Activated CD8-positive, alpha-beta memory T cell treated with anti-CD3 and anti-CD28 coated beads for 48 hours (primary cell): ENCODE data around the gene OBSCN.
"Not testable (repeated sequence)": the region's sequence is repeated elsewhere in the genome, so short reads cannot be mapped to it uniquely, and the experiment has no call there.

ENCODE experiments used
- DNase-seq, 3 experiments: peaks; one replicate each; pipeline ENCODE4 v3.0.0-alpha.2; 2020; ENCODE audit warnings: low read depth in 2 of 3, low spot score in 2 of 3

OBSCN gene

DNA sequence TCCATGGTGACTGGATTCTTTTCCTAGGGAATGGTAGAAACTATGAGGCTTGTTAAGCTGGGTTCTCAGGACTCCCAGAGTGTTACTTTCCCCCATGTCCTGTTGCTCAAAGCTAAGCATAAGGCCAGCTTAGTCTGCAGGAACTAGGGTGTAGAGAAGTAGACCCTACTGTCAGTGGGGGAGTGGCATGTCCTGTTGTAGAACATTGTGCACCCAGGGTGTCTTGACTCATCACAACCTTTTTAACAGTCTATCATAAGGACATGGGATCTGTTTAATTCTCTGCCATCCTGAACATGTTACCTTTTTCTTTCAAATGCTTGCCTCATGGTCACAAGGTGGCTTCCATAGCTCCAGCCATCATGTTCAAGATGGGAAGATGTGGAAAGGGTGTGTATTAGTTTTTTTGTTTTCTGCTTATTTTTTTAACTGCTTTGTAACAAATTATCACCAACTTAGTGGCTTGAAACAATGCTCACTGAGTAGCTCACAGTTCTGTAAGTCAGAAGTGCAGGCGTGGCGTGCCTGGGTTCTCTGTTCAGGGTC lies 17.4 kb downstream of the OBSCN start:
- no peak for DNase-seq

DNA sequence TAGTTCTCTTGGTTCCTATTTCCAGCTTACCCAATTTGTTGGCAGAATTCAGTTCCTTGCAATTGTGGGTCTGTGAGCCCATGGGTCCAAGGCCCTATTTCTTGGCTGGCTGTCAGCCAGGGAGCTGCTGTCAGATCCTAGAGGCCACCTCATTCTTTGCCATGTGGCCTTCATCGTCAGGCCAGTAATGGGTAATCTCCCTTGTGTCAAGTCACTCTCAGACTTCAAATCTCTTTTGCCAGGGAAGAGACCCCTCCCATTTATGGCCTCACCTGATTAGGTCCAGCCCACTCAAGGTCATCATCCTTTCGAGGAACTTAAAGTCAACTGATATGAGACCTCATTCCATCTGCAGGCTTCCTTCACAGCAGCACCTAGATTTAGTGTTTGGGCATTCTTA lies 17.9 kb downstream of the OBSCN start:
- DNase-seq: no peak

DNA sequence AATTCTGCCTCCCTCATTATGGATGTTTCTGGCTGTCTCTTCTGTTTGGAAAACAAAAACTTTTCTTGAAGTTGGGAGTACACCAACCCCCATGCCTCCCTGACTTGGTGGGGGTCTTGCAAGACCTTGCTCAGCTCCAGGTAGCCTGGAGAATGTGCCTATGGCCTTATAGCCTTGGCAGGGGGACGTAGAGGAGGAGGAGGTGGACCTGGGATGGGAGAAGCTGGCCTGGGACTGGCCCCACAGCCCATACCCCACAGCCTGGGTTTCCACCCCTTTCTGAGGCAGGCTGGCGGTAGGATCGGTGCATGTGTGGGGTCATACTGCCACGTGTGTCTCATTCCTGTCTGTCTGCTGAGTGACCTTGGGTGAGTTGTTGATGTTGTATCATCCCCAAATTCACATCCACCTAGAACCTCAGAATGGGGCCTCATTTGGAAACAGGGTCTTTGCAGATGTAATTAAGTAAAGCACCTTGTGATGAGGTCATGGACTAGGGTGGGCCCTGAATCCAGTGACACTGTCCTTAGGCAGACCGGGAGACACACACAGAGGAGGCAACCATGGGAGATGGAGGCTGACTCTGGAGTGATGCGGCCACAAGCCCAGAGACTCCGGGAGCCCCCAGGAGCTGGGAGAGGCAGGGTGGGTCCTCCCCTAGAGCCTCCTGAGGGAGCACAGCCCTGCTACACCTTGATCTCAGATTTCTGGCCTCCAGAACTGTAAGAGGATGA lies 18.5 kb downstream of the OBSCN start:
- no peak for DNase-seq

DNA sequence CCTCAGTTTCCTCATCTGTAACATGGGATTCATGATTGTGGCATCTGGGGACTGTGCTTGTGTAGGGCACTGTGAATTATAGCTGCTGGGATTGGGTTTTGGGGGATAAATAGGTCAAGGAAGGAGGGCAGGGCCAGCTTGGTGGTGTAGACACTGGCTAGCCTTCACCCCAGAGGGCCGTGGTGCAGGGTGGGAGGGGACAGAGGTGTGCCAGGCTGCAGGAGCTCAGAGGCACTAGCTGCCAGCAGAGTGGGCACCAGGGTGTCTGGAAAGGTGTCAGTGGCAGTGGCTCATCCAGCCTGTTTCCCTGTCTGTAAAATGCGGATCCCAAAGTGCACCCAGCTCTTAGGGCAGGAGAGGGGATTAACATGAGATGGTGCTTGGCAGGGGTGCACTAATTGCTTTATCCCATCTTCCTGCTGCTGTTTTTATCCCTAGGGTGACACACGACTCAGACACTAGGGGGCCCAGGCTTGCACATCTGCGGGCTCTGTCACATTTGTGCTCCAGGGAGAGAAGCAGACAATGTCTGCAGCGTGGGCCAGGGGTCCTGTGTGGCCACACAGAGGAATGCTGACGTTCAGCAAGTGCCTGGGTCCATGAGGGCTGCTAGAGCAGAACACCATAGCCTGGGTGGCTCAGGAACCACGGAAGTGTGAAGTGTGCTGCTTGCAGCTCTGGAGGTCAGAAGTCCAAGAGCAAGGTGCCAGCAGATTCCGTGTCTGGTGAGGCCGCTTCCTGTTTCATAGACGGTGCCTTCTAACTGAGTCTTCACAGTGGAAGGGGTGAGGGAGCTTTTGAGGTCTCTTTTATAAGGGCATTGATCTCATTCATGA lies 19.3 kb downstream of the OBSCN start:
- DNase-seq: no peak

DNA sequence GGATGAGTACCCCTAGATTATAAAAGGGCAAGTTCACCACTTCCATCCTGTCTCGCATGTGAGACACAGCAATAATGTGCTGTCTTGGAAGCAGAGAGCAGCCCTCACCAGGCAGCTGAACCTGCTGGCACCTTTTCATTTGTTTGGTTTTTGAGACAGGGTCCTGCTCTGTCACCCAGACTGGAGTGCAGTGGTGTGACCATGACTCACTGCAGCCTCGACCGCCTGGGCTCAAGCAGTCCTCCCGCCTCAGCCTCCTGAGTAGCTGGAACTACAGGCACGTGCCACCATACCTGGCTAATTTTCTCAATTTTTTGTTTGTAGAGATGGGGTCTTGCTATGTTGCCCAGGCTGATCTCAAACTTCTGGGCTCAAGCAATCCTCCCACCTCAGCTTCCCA lies 20.3 kb downstream of the OBSCN start:
- not testable (repeated sequence) for DNase-seq

DNA sequence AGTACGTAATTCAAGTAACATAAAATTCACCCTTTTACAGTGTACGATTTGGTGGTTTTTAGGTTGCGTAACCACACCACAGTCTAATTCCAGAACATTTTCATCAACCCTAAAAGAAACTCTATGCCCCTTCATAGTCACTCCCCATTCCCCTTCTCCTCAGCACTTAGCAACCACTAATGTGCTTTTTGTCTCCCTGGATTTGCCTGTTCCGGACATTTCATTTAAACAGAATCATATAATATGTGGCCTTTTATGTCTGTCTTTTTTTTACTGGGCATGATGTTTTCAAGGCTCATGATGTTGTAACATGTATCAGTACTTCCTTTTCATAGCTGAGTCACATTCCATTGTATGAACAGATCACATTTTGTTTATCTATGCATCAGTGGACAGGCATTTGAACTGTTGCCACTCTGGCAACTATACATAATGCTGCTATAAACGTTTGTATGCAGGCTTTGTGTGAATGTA lies 20.8 kb downstream of the OBSCN start:
- DNase-seq: no peak

DNA sequence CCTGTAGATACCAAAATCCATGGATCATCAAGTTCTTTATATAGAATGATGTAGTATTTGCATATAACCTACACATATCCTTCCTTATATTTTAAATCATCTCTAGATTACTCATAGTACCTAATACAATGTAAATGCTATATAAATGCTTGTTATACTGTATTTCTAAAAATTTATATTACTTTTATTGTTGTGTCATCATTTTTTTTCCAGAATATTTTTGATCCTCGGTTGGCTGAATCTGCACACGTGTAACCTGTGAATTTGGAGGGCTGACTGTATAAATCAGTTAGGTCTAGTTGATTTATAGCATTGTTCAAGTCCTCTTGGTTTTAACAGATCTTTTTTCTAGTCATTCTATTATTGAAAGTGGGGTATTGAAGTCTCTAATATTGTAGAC lies 23.3 kb downstream of the OBSCN start:
- no peak for DNase-seq

DNA sequence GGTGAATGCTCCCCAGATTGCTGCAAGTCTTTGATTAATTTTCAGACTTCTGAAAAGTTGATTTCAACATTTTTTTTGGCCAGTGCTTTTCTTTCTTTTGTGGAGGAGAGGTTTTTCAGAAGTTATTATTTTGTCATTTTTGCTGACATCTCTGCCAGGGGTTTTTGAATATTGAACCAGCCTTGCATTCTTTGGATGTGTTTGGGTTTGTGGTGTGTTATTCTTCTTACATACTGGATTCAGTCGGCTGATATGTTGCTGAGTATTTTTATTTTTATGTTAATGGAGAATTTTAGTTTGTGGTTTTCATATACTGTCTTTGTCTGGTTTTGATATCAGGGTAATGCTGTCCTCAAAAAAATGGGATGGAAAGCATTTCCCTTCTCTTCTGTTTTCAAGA lies 25.3 kb downstream of the OBSCN start:
- DNase-seq: no peak

DNA sequence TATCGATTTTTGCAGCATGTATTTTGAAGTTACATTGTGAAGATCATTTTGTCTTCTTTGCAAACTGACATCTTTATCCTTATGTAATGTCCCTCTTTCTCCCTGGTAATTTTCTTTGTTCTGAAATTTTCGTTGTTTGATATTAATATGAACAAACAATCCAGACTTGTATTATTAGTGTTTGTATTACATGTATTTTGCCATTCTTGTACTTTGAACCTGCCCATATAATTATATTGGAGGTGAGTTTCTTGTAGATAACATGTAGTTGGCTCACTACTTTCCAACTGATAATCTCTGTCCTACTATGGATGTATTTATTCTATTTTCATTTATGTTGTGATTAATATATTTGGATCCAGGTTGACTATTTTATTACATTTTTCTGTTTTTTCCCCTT lies 27.1 kb downstream of the OBSCN start:
- DNase-seq: no peak

DNA sequence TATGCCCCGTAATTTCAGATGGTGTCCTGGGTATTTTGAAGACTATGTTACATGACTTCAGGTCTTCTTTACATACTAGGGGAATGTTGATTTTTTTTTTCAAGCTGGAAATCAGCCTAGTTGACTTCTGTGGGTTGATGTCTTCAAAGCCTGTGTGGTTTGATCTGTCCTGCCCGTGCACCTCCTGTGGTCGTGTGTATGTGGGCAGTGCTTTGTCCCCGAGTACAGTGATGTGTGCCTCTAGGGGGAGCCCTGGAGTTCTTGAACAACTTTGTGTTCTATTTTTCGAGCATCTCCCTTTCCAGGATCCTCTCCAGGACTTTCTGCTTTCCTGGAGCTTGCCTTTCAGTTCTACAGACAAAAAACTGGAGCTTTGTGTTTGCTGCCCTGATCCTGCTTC lies 28.9 kb downstream of the OBSCN start:
- DNase-seq: no peak

DNA sequence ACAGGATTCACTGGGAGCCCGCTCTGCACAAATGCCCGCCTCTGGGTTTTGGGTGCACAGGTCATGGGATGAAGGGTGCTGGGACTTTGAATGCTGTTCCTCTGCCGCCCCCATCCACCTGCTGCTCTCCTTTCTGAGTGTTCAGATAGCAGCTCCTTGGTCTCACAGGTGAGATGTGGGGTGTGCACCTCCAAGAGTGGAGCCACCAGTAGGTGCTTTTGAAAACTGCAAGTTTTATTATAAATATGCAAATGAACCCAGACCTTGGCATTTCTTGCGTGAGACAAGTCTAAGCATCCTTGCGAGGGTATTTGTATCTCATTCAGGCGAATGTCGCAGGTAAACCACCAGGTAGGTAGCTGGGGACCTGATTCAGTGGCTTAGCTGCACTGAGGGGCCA lies 30.2 kb downstream of the OBSCN start:
- DNase-seq: no peak

DNA sequence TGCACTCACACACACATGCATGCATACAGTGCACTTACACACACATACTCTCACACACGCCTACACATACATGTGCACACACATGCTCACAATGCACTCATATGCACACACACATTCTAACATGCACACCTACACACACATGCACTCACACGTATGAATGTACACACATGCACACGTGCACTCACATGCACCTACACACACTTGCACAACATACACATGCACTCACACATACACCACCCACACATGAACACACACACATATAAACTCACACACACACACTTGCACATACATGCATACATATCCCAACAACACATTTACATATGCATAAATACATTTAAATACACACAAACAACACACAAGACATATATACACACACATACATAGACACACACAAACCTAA lies 30.6 kb downstream of the OBSCN start:
- no peak for DNase-seq

DNA sequence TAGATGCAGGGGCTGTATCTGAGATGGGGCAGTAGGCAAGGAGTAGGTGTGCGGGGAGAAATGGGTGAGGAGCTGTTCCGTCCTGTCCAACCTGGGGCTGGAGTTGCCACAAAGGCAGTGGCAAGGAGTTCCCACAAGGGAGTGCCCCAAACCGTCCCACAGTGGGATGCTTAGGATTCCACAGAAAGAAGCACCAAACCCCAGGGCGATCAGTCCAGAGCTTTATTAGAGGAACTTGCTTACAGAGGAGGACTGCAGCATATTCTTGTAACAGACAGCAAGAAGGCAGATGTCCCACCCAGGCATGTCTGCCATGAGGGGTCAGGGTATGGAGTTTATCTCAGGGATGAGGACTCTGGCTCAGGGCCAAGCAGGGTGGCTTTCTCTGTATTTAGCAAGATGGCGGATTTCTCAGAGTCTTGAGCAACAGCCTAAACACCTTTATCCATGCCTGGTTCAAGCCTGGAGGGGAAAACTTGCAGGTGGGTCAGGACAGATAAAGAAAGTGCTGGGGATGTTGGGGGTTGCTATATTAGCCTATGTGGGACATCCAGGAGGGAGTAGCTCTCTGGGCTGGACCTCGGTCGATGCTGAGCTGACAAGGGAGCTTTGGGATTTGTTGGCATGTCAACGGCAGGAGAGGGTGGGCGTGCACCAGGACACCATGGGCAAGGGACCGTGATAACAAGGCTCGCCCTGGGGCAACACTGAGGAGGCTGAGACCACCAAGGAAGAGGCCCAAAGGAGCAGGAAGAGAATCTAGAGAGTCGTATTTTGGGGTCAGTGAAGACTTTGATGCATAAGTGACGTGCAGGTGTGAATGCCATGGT lies 32.8 kb downstream of the OBSCN start:
- no peak for DNase-seq

DNA sequence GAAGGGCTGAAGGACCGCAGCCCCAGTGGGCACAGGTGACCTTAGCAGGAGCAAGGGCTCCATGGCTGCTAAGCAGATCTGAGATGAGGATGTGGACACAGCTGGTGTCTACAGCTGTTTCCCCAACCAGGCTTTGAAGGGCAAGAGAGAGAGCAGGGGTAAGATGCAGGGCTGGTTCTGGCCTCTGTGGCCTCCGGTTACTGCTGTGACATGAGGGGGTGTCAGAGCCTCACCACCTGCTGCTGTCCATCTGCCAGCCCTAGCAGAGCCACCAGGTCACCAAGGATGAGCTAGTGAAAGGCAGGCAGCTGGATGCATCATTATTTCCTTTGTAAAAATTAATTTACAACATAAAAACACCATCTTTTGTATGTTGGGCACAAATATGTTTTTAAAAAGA lies 33.4 kb downstream of the OBSCN start:
- no peak for DNase-seq

DNA sequence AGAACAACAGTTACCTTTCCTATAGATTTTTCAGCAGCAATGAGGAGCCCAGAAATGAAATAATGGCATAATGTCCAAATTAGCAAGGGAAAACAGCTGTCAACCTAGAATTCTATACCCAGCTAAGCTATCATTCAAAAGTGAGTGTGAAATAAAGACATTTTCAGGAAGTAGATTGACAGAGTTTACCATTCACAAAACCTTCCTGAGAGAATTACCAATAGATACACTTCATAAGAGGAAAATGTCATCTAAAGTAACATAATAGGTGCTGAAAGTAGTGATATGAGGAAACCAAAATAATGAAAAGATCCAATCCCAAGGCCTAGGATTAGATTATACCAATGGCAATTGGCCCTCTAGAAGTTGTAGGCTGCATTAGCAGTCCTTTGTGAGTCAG lies 34.6 kb downstream of the OBSCN start:
- no peak for DNase-seq

DNA sequence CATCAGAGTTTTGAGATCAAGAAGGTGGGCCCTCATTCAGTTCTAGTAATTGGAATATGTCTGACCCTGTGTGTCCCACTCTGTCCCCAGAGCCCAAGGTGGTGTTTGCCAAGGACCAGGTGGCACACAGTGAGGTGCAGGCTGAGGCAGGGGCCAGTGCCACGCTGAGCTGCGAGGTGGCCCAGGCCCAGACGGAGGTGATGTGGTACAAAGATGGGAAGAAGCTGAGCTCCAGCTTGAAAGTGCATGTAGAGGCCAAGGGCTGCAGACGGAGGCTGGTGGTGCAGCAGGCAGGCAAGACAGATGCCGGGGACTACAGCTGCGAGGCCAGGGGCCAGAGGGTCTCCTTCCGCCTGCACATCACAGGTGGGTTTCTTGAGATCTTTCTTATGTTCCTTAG lies 35.2 kb downstream of the OBSCN start:
- DNase-seq: no peak

DNA sequence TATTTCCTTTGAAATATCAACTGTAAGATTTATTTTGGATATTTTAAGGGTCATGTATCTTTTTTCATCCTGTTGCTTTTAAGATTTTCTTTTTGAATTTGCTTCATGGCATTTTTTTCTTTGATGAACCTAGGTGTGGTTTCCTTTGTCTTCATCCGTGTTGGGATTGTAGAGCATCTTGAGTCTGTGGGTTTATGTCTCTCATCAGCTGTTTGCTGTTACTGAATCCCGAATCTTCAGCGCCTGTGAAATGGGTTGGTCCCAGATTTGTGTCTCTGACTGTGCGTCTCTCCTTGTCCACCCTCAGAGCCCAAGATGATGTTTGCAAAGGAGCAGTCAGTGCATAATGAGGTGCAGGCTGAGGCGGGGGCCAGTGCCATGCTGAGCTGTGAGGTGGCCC lies 36.1 kb downstream of the OBSCN start:
- not testable (repeated sequence) for DNase-seq

DNA sequence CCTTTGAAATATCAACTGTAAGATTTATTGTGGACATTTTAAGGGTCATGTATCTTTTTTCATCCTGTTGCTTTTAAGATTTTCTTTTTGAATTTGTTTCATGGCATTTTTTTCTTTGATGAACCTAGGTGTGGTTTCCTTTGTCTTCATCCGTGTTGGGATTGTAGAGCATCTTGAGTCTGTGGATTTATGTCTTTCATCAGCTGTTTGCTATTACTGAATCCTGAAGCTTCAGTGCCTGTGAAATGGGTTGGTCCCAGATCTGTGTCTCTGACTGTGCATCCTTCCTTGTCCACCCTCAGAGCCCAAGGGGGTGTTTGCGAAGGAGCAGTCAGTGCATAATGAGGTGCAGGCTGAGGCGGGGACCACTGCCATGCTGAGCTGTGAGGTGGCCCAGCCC lies 37.3 kb downstream of the OBSCN start:
- no peak for DNase-seq

DNA sequence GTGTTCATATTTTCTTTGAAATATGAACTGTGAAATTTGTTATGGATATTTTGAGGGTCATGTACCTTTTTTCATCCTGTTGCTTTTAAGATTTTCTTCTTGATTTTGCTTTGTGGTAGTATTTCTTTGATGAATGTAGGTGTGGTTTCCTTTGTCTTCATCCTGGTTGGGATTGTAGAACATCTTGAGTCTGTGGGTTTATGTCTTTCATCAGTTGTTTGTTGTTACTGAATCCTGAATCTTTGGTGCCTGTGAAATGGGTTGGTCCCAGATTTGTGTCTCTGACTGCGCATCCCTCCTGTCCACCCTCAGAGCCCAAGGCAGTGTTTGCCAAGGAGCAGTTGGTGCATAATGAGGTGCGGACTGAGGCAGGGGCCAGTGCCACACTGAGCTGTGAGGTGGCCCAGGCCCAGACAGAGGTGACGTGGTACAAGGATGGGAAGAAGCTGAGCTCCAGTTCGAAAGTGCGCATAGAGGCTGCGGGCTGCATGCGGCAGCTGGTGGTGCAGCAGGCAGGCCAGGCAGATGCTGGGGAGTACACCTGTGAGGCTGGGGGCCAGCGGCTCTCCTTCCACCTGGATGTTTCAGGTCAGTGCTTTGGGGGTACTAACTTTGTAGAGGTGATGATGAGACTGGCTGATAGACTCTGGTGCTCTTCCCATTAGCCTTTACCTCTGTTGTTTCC lies 38.5 kb downstream of the OBSCN start:
- DNase-seq: no peak

DNA sequence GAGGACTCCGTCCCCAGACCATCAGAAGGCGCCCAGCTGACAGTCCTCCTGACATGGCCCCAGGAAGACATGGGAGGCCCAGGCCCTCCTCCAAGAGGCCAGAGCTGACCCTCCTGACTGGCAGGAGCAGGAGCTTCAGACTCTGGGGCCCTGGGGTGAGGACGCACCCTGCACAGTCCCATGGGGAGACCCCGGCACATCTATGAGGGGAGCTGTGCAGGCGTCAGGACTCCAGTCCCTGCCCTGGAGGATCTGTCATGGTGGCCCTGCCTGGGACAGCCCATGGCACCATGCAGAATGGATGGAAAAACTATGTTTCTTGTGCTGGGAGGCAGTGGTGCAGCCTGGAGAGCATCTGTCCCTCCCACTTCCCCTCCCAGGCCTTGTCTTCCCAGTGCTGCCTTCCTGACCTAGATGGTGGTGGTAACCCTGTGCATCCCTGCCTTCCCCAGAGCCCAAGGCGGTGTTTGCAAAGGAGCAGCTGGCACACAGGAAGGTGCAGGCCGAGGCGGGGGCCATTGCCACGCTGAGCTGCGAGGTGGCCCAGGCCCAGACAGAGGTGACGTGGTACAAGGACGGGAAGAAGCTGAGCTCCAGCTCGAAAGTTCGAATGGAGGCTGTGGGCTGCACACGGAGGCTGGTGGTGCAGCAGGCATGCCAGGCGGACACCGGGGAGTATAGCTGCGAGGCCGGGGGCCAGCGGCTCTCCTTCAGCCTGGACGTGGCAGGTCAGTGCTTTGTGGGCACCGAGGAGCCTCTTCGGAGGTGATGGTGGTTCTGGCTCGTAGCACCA lies 41.9 kb downstream of the OBSCN start:
- DNase-seq: no peak
